SU-DHL-6 (cell line): ENCODE results near the gene CHN1.

Experiments
- H2AFZ ChIP-seq: fragments of 200-600 bp; sonication (generic); 2 replicates; pipeline ENCODE4 v1.6.1; 2014; ENCODE audit warnings: low read depth, mild to moderate bottlenecking, moderate library complexity, mixed read lengths, antibody characterized with exemption, low read length; ENCODE audit not compliant: severe bottlenecking
- H3F3A ChIP-seq: fragments of 200-600 bp; shearing (Covaris generic); 2 replicates; pipeline ENCODE4 v1.6.0; 2016; ENCODE audit warnings: antibody characterized with exemption, mild to moderate bottlenecking; ENCODE audit not compliant: insufficient read depth
- H3K27ac ChIP-seq: fragments of 200-600 bp; sonication (generic); 2 replicates; pipeline ENCODE4 v1.5.1; 2016; ENCODE audit warnings: low read depth, mild to moderate bottlenecking, low read length, moderate library complexity, mixed read lengths
- H3K27me3 ChIP-seq: fragments of 200-600 bp; sonication (generic), shearing (Covaris generic); 2 replicates; pipeline ENCODE4 v1.6.0; 2014; ENCODE audit warnings: mild to moderate bottlenecking, low read length
- H3K36me3 ChIP-seq: fragments of 200-600 bp; sonication (generic); 2 replicates; pipeline ENCODE4 v1.6.1; 2014; ENCODE audit warnings: mild to moderate bottlenecking, low read length, mixed read lengths
- H3K4me2 ChIP-seq: fragments of 300-600, 200-600 bp; shearing (Covaris generic), sonication (generic); 2 replicates; pipeline ENCODE4 v1.6.0; 2014; ENCODE audit warnings: low read length, low read depth, mild to moderate bottlenecking; ENCODE audit not compliant: poor library complexity, severe bottlenecking
- H3K4me3 ChIP-seq: fragments of 200-600 bp; sonication (generic); 2 replicates; pipeline ENCODE4 v1.5.1; 2014; ENCODE audit warnings: antibody characterized with exemption, low read length, mild to moderate bottlenecking, mixed read lengths; ENCODE audit not compliant: insufficient read depth, poor library complexity, severe bottlenecking
- H3K79me2 ChIP-seq: fragments of 200-600 bp; sonication (generic); 2 replicates; pipeline ENCODE4 v1.6.1; 2014; ENCODE audit warnings: mild to moderate bottlenecking, low read length, moderate library complexity; ENCODE audit not compliant: insufficient read depth
- H3K9ac ChIP-seq: fragments of 200-600 bp; sonication (generic); 2 replicates; pipeline ENCODE4 v1.7.0; 2014; ENCODE audit warnings: mild to moderate bottlenecking, low read length
- H3K9me2 ChIP-seq: fragments of 200-600 bp; sonication (generic); replicated peaks from 2 replicates; pipeline ENCODE4 v1.6.1; 2014; ENCODE audit warnings: low read length; ENCODE audit not compliant: insufficient read depth
- H3K9me3 ChIP-seq: fragments of 200-600 bp; sonication (generic); 2 replicates; pipeline ENCODE4 v1.6.1; 2014; ENCODE audit warnings: low read length, mixed read lengths; ENCODE audit not compliant: insufficient read depth
- H4K20me1 ChIP-seq: fragments of 200-600 bp; sonication (generic); 2 replicates; pipeline ENCODE4 v1.6.1; 2014; ENCODE audit warnings: low read depth, mild to moderate bottlenecking, antibody characterized with exemption, low read length, moderate library complexity, mixed read lengths
- EZH2phosphoT487 ChIP-seq: fragments of 200-600 bp; sonication (generic), shearing (Covaris generic); conservative IDR thresholded peaks from 2 replicates; pipeline ENCODE4 v1.6.1; 2018; ENCODE audit warnings: mild to moderate bottlenecking, antibody characterized with exemption, low read length, moderate library complexity, mixed read lengths
- TF ChIP-seq, protein P1 (sequence below): fragments of 200-600 bp; sonication (generic); IDR thresholded peaks from one replicate; pipeline ENCODE4 v1.5.1; 2017; ENCODE audit warnings: antibody characterized with exemption, mild to moderate bottlenecking, low read length, moderate library complexity; ENCODE audit not compliant: insufficient read depth, poor library complexity, severe bottlenecking

CHN1 gene

GRCh38 chr2:174985614-174986013 is 19.6 kb downstream of the CHN1 start:
- Histone ChIP-seq H3K27ac (no peak overlapping the region), H3K36me3 (no peaks in the 10 kb centered on the region), H3K4me3 (no peak overlapping the region), H4K20me1 (no peaks in the 10 kb centered on the region), H3F3A (no peaks in the 10 kb centered on the region), H3K9ac (no peak overlapping the region), H3K9me3 (no peaks in the 10 kb centered on the region), H3K9me2 (no peaks in the 10 kb centered on the region), H3K79me2 (no peaks in the 10 kb centered on the region), H2AFZ (no peak overlapping the region), H3K4me2 (no peak overlapping the region), H3K27me3 (no peaks in the 10 kb centered on the region)
- TF ChIP-seq, protein P1, sequence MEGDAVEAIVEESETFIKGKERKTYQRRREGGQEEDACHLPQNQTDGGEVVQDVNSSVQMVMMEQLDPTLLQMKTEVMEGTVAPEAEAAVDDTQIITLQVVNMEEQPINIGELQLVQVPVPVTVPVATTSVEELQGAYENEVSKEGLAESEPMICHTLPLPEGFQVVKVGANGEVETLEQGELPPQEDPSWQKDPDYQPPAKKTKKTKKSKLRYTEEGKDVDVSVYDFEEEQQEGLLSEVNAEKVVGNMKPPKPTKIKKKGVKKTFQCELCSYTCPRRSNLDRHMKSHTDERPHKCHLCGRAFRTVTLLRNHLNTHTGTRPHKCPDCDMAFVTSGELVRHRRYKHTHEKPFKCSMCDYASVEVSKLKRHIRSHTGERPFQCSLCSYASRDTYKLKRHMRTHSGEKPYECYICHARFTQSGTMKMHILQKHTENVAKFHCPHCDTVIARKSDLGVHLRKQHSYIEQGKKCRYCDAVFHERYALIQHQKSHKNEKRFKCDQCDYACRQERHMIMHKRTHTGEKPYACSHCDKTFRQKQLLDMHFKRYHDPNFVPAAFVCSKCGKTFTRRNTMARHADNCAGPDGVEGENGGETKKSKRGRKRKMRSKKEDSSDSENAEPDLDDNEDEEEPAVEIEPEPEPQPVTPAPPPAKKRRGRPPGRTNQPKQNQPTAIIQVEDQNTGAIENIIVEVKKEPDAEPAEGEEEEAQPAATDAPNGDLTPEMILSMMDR = no peak
- no peak for TF ChIP-seq EZH2phosphoT487

DNA sequence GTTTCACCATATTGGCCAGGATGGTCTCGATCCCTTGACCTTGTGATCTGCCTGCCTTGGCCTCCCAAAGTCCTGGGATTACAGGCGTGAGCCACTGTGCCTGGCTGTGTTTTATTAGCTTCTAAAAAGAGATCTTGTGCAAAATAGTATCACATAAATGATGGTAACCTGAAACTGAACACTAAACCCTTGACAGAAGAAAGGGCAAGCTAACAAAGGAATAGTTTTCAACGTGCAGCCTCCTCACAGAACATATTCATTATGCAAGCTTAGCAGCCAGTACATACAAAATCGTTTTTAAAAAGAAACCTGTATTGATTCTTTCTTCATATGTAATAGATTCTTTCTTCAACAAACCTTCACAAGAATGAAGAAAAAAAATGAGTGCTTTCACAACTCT is 20.6 kb downstream of the CHN1 start:
- no peaks in the 10 kb centered on the region for H3F3A ChIP-seq
- no peaks in the 10 kb centered on the region for H3K36me3 ChIP-seq
- H3K27me3 ChIP-seq = no peaks in the 10 kb centered on the region
- no peaks in the 10 kb centered on the region for H3K9me2 ChIP-seq
- TF ChIP-seq, protein P1 = no peak
- no peak for TF ChIP-seq EZH2phosphoT487
- H3K27ac ChIP-seq = no peak overlapping the region
- H3K9me3 ChIP-seq = no peaks in the 10 kb centered on the region
- H3K4me3 ChIP-seq = no peak overlapping the region
- H3K4me2 ChIP-seq = no peak overlapping the region
- H2AFZ ChIP-seq = no peak overlapping the region
- H4K20me1 ChIP-seq = no peaks in the 10 kb centered on the region
- no peaks in the 10 kb centered on the region for H3K79me2 ChIP-seq
- no peak overlapping the region for H3K9ac ChIP-seq

DNA sequence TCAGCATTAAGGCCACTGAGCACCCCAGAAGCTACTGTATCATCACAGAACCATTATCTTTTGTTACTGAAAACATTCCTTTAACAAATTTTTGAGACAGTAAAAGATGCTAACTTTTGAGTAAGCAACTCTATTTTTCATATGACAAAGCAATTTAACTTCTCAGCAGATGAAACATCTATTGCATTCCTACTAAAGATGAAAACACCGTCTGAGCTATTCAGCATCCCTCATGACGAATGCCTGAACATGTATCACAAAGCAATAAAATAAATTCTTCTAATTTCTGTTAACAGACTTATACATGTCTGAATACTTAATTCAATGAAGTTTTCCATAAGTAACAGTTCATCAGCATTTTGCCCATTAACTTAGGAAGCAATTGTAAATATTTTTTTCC is 23.9 kb downstream of the CHN1 start:
- H3K27me3 ChIP-seq = no peaks in the 10 kb centered on the region
- no peaks in the 10 kb centered on the region for H4K20me1 ChIP-seq
- no peak overlapping the region for H3K4me3 ChIP-seq
- no peak overlapping the region for H2AFZ ChIP-seq
- TF ChIP-seq, protein P1 = no peak
- TF ChIP-seq EZH2phosphoT487 = no peak
- H3K36me3 ChIP-seq = no peaks in the 10 kb centered on the region
- H3K9me2 ChIP-seq = no peaks in the 10 kb centered on the region
- H3K9me3 ChIP-seq = no peaks in the 10 kb centered on the region
- H3K27ac ChIP-seq = no peak overlapping the region
- H3K9ac ChIP-seq = no peak overlapping the region
- no peaks in the 10 kb centered on the region for H3F3A ChIP-seq
- H3K4me2 ChIP-seq = no peak overlapping the region
- H3K79me2 ChIP-seq = no peaks in the 10 kb centered on the region

- H3K4me2 ChIP-seq = no peak overlapping the region
- TF ChIP-seq, protein P1 = no peak
- TF ChIP-seq EZH2phosphoT487 = no peak
- no peak overlapping the region for H3K4me3 ChIP-seq
- no peak overlapping the region for H3K27ac ChIP-seq
- H3K9ac ChIP-seq = no peak overlapping the region
- no peaks in the 10 kb centered on the region for H3K36me3 ChIP-seq
- H3F3A ChIP-seq = no peaks in the 10 kb centered on the region
- H3K27me3 ChIP-seq = no peaks in the 10 kb centered on the region
- no peaks in the 10 kb centered on the region for H3K9me2 ChIP-seq
- no peaks in the 10 kb centered on the region for H3K79me2 ChIP-seq
- H3K9me3 ChIP-seq = no peaks in the 10 kb centered on the region
- H2AFZ ChIP-seq = no peak overlapping the region
- no peaks in the 10 kb centered on the region for H4K20me1 ChIP-seq
Measured at GRCh38 chr2:174979996-174980395, 25.2 kb downstream of the CHN1 start.
